HL-60 (cell line): Measurements from ENCODE around the gene STX12.
A peak's percentile ranks its signal among the peaks of the same experiment; 100 is the strongest.
"Not testable (repeated sequence)": the region's sequence is repeated elsewhere in the genome, so short reads cannot be mapped to it uniquely, and the experiment has no call there.

Experiments used
- DNase-seq, 2 experiments: peaks; one replicate each; pipeline ENCODE4 v3.0.0-alpha.2; 2010 to 2020; ENCODE audit warnings: low read depth in 1 of 2, low spot score in 1 of 2
- H3K27ac ChIP-seq: fragments of 250-450 bp; sonication (Bioruptor Pico); replicated peaks from 2 replicates; pipeline ENCODE4 v1.5.1; 2020; ENCODE audit warnings: mild to moderate bottlenecking, moderate library complexity
- H3K27me3 ChIP-seq: fragments of 250-450 bp; sonication (Bioruptor Pico); 2 replicates; pipeline ENCODE4 v1.5.1; 2021; ENCODE audit warnings: mild to moderate bottlenecking, moderate library complexity; ENCODE audit not compliant: insufficient read depth, poor library complexity, severe bottlenecking
- H3K4me3 ChIP-seq: replicated peaks from 2 replicates; pipeline ENCODE4 v1.5.1; 2011; ENCODE audit warnings: mild to moderate bottlenecking, control low read depth, low read length; ENCODE audit not compliant: insufficient read depth
- CTCF ChIP-seq: IDR thresholded peaks from one replicate; pipeline ENCODE4 v1.5.1; 2011; ENCODE audit warnings: low read length, control low read depth, inconsistent platforms; ENCODE audit not compliant: insufficient read depth
- GABPA ChIP-seq: IDR thresholded peaks from 2 replicates; pipeline ENCODE4 v1.6.1; 2012; ENCODE audit warnings: low read depth
- POLR2AphosphoS5 ChIP-seq: IDR thresholded peaks from 2 replicates; pipeline ENCODE4 v1.6.1; 2012; ENCODE audit warnings: low read depth
- REST ChIP-seq: IDR thresholded peaks from 2 replicates; pipeline ENCODE4 v1.6.1; 2012; ENCODE audit warnings: low read depth; ENCODE audit not compliant: insufficient replicate concordance
- SPI1 ChIP-seq: IDR thresholded peaks from 2 replicates; pipeline ENCODE4 v1.6.1; 2012; ENCODE audit warnings: low read depth, mild to moderate bottlenecking, borderline replicate concordance

Gene STX12

GRCh38 chr1:27824411-27824810 is 51.4 kb downstream of the STX12 start:
- no peak for DNase-seq
- H3K27me3 ChIP-seq, result no peaks in the 10 kb centered on the region
- TF ChIP-seq SPI1, result no peak
- TF ChIP-seq POLR2AphosphoS5, result no peak
- TF ChIP-seq GABPA, result no peak
- no peak for TF ChIP-seq CTCF
- TF ChIP-seq REST, result no peak
- H3K4me3 ChIP-seq, result no peak overlapping the region
- no peak overlapping the region for H3K27ac ChIP-seq

DNA sequence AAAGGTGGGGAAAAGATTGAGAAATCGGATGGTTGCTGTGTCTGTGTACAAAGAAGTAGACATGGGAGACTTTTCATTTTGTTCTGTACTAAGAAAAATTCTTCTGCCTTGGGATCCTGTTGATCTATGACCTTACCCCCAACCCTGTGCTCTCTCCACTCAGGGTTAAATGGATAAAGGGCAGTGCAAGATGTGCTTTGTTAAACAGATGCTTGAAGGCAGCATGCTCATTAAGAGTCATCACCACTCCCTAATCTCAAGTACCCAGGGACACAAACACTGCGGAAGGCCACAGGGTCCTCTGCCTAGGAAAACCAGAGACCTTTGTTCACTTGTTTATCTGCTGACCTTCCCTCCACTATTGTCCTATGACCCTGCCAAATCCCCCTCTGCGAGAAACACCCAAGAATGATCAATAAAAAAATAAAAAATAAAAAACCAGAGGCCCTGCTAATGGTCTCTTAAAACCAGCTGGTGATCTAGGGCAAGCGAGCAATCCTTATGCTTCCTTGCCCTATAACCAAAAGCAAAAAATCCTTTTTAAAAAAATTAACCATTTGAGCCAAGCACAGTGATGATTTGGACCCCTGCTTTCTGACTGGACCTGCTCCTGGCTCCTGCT is 56.4 kb downstream of the STX12 start:
- not testable (repeated sequence) for DNase-seq, H3K27me3 ChIP-seq, H3K4me3 ChIP-seq
- peak overlapping the region; percentile 94 for H3K27ac ChIP-seq

- H3K27me3 ChIP-seq, result no peaks in the 10 kb centered on the region
- peak within 1 kb of the TSS; percentile 94 for H3K27ac ChIP-seq
- DNase-seq, result peak; percentile 92 to 96
- TF ChIP-seq REST, result peak; percentile 76
- no peak for TF ChIP-seq SPI1
- peak; percentile 93 for TF ChIP-seq POLR2AphosphoS5
- H3K4me3 ChIP-seq, result peak within 1 kb of the TSS; percentile 96
Measured at GRCh38 chr1:27830621-27831440, 57.8 kb downstream of the STX12 start, which contains the start of gene PPP1R8. PPP1R8 (plus strand) TSS chr1:27830782; CDS start chr1:27830836, 54 bp downstream.

DNA sequence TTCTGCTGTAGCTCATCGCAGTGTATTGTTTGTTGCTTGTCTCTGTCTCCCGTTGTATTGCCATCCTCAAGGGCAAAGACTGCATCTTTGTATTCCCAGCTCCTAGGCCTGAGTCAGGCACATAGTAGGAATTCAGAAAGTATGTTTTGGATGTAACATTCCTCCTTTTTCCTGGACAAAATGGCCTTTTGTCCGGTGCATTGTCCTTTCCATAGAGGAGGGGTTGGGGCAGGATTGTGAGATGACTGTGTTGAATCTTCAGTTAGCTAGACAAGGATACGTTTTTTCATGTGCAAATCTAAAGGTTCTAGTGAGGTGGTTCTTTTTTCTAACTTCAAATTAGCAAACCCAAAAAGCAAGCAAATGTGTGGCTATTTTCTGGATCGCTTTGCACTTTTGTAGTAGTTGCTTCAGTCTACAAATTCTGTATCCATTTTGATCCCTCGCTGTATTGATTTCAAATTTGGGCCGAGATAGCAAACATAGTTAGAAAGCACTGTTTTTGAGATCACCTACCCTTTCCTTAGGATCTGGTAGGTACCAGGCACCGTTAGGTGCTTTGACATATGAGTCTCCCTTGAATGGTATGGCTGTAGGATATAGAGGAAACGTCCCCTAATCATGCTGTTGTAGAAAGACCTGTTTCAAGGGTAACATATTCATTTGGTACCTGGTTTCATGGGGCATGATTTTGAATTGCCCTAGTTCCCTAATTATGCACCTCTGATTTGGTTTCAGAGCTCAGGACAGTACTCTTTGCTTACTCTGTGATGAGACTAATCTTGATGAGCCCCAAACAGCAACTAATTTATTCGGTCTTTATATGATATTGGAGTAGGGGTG is 58.8 kb downstream of the STX12 start:
- Histone ChIP-seq H3K27ac (peak overlapping the region; percentile 94), H3K27me3 (no peaks in the 10 kb centered on the region), H3K4me3 (peak overlapping the region; percentile 96)
- no peak for DNase-seq
- TF ChIP-seq CTCF (no peak), GABPA (no peak), POLR2AphosphoS5 (no peak), SPI1 (no peak), REST (no peak)
